Right forelimb (tissue), 1 donor: ENCODE results near the gene TMEM190.

Source experiments
- DNase-seq: peaks from one replicate; pipeline ENCODE4 v3.0.0-alpha.2; 2018

TMEM190 gene

GRCh38 chr19:55372316-55373081 is 4.1 kb upstream of the TMEM190 start:
- DNase-seq = no peak

- DNase-seq = no peak
These were observed 3.2 kb upstream of the TMEM190 start for GRCh38 chr19:55373306-55373992.

GRCh38 chr19:55373993-55374757 is 2.5 kb upstream of the TMEM190 start:
- DNase-seq = no peak

GRCh38 chr19:55377356-55378131 is 918 bp downstream of the TMEM190 start:
- DNase-seq = peak; percentile 55

- peak; percentile 60 for DNase-seq
These were observed 2.5 kb downstream of the TMEM190 start for GRCh38 chr19:55379174-55379573.

- no peak for DNase-seq
These were observed 5.4 kb downstream of the TMEM190 start for GRCh38 chr19:55382013-55382412.

GRCh38 chr19:55382522-55383054 is 6.0 kb downstream of the TMEM190 start:
- no peak for DNase-seq

- peak; percentile 72 for DNase-seq
These were observed 6.9 kb downstream of the TMEM190 start for GRCh38 chr19:55383279-55384130.

- DNase-seq = peak; percentile 52
These were observed 7.7 kb downstream of the TMEM190 start, which contains the start of gene TMEM238 for GRCh38 chr19:55384131-55384919. Gene TMEM238, minus strand, starts transcription at chr19:55384292. Its CDS starts 33 bp downstream, at chr19:55384259.

GRCh38 chr19:55384920-55385723 is 8.5 kb downstream of the TMEM190 start:
- DNase-seq = peak; percentile 96

- DNase-seq = peak; percentile 98
These were observed 9.3 kb downstream of the TMEM190 start, which contains the start of gene RPL28 for GRCh38 chr19:55385724-55386492. Gene RPL28, plus strand, starts transcription at chr19:55385932. Its CDS starts 426 bp downstream, at chr19:55386358.

- no peak for DNase-seq
These were observed 9.9 kb downstream of the TMEM190 start for GRCh38 chr19:55386493-55386971.

- DNase-seq = no peak
These were observed 11.3 kb downstream of the TMEM190 start for GRCh38 chr19:55387736-55388497.

- no peak for DNase-seq
These were observed 13.0 kb downstream of the TMEM190 start for GRCh38 chr19:55389386-55390317.

GRCh38 chr19:55390461-55390880 is 13.8 kb downstream of the TMEM190 start:
- no peak for DNase-seq

- DNase-seq = no peak
These were observed 14.6 kb downstream of the TMEM190 start for GRCh38 chr19:55391191-55391670.
